ENCODE measurements around the gene DOCK11.
A peak's percentile ranks its signal among the peaks of the same experiment; 100 is the strongest.

Gene DOCK11

DNA sequence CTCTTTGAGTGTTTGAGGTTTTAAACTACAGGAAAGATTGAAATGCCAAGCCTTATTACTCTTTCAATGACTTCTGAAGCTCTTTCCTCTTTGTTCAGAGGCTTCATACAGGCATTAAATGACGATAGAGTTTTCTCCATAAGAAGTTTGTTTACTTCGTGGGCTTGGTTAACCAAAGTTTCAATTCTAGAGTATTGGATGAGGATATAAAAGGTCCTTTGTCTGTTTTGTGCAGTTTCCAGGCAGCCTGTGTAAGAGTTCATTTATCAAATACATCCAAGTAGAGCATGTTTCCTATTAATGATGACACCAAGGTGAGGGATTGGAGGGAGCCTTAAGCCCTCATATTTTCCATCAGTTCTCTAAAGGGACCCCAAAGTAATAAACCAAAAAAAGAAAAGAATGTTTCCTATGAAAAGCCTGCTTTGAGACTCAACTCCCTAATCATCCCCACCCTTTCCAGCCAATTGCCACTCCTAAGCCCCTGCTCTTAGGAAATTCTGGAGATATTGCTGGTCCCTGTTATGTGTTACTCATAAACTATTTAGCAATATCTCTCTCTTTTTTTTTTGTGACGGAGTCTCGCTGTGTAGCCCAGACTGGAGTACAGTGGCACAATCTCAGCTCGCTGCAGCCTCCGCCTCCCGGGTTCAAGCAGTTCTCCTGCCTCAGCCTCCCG is 125.6 kb downstream of the DOCK11 start:
- no peak for TF ChIP-seq NFIC (IDR thresholded peaks at IDR 0.05)
- no peak for TF ChIP-seq EGR1 (IDR thresholded peaks at IDR 0.05)
- no peak for TF ChIP-seq TAF1 (IDR thresholded peaks at IDR 0.05; ENCODE audit: low read depth)
- TF ChIP-seq, protein P1, sequence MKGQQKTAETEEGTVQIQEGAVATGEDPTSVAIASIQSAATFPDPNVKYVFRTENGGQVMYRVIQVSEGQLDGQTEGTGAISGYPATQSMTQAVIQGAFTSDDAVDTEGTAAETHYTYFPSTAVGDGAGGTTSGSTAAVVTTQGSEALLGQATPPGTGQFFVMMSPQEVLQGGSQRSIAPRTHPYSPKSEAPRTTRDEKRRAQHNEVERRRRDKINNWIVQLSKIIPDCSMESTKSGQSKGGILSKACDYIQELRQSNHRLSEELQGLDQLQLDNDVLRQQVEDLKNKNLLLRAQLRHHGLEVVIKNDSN (IDR thresholded peaks at IDR 0.05): no peak
- TF ChIP-seq ZBTB7A (IDR thresholded peaks at IDR 0.05; ENCODE audit: low read depth): no peak
- no peak for TF ChIP-seq RAD21 (IDR thresholded peaks at IDR 0.05; ENCODE audit: low read depth)
- no peak for TF ChIP-seq TEAD4 (IDR thresholded peaks at IDR 0.05)
- TF ChIP-seq, protein P2, sequence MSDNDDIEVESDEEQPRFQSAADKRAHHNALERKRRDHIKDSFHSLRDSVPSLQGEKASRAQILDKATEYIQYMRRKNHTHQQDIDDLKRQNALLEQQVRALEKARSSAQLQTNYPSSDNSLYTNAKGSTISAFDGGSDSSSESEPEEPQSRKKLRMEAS (IDR thresholded peaks at IDR 0.05): no peak
- no peak for TF ChIP-seq TCF12 (IDR thresholded peaks at IDR 0.05; ENCODE audit: low read depth)
- no peak for TF ChIP-seq CREB1 (IDR thresholded peaks at IDR 0.05; ENCODE audit: low read depth)
- TF ChIP-seq FOXM1 (IDR thresholded peaks at IDR 0.05; ENCODE audit: borderline replicate concordance, low read depth): no peak
- TF ChIP-seq YY1 (IDR thresholded peaks at IDR 0.05; ENCODE audit: low read depth): no peak

GRCh38 chrX:118623062-118623461 is 127.4 kb downstream of the DOCK11 start:
- no peak for TF ChIP-seq FOXM1 (IDR thresholded peaks at IDR 0.05; ENCODE audit: borderline replicate concordance, low read depth)
- TF ChIP-seq EP300 (IDR thresholded peaks at IDR 0.05; ENCODE audit: borderline replicate concordance): no peak
- TF ChIP-seq EGR1 (IDR thresholded peaks at IDR 0.05): no peak
- TF ChIP-seq RAD21 (IDR thresholded peaks at IDR 0.05; ENCODE audit: low read depth): no peak
- TF ChIP-seq, protein P2 (IDR thresholded peaks at IDR 0.05): no peak
- no peak for TF ChIP-seq CREB1 (IDR thresholded peaks at IDR 0.05; ENCODE audit: low read depth)
- TF ChIP-seq, protein P1 (IDR thresholded peaks at IDR 0.05): no peak
- no peak for TF ChIP-seq TCF12 (IDR thresholded peaks at IDR 0.05; ENCODE audit: low read depth)

DNA sequence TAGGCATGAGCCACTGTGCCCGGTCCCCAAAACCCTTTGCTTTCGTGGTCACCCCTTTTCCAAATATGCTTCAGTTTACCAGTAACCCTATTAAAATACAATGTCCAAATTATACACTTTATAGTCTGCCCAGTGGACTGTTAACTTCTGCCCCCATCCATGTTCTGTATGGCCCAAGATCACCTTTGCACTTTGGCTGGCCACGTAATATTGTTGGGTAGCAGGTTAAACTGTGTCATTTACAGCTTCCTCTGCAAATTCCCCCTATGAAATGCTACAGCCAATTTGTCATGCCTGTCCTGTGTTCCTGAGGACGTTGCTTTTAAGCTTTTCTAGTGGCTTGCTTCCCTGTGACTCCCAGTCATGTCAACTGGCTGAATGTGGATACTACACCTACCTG is 130.7 kb downstream of the DOCK11 start:
- TF ChIP-seq, protein P2 (IDR thresholded peaks at IDR 0.05): no peak
- TF ChIP-seq TEAD4 (IDR thresholded peaks at IDR 0.05) (no peak), CREB1 (IDR thresholded peaks at IDR 0.05; ENCODE audit: low read depth) (no peak)

- TF ChIP-seq RAD21 (IDR thresholded peaks at IDR 0.05; ENCODE audit: low read depth) (peak; percentile 52), TEAD4 (IDR thresholded peaks at IDR 0.05) (no peak)
These were observed 131.6 kb downstream of the DOCK11 start for GRCh38 chrX:118627084-118627758.

DNA sequence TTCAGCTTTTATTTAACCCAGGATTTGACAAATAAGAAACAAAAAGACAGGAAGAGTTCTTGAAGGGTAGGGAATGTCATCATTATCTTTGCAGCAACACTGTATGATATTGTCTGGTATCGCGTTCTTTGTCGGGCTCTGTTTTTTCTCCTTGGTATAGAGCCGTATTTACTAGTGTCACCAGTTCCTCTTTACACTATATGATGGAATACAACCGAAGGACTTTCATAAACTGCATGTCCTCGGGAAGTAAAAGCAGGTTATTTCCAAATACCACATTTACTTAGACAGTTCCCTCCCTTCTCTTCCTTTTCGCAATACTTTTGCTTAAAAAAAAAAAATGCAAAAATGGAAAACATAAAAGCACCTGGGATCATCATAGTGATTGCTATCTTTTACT is 135.2 kb downstream of the DOCK11 start:
- TF ChIP-seq, protein P2 (IDR thresholded peaks at IDR 0.05): no peak
- TF ChIP-seq TCF12 (IDR thresholded peaks at IDR 0.05; ENCODE audit: low read depth) (no peak), CREB1 (IDR thresholded peaks at IDR 0.05; ENCODE audit: low read depth) (no peak), TEAD4 (IDR thresholded peaks at IDR 0.05) (no peak), YY1 (IDR thresholded peaks at IDR 0.05; ENCODE audit: low read depth) (no peak), FOXM1 (IDR thresholded peaks at IDR 0.05; ENCODE audit: borderline replicate concordance, low read depth) (no peak), EP300 (IDR thresholded peaks at IDR 0.05; ENCODE audit: borderline replicate concordance) (no peak), CEBPB (IDR thresholded peaks at IDR 0.05) (no peak), ZBTB7A (IDR thresholded peaks at IDR 0.05; ENCODE audit: low read depth) (no peak), EGR1 (IDR thresholded peaks at IDR 0.05) (no peak), RAD21 (IDR thresholded peaks at IDR 0.05; ENCODE audit: low read depth) (no peak), NFIC (IDR thresholded peaks at IDR 0.05) (no peak), REST (IDR thresholded peaks at IDR 0.05; ENCODE audit: low read depth) (no peak), TAF1 (IDR thresholded peaks at IDR 0.05; ENCODE audit: low read depth) (no peak)
- TF ChIP-seq, protein P1 (IDR thresholded peaks at IDR 0.05): no peak

- TF ChIP-seq RAD21 (IDR thresholded peaks at IDR 0.05; ENCODE audit: low read depth) (no peak), EP300 (IDR thresholded peaks at IDR 0.05; ENCODE audit: borderline replicate concordance) (no peak), TEAD4 (IDR thresholded peaks at IDR 0.05) (no peak), FOXM1 (IDR thresholded peaks at IDR 0.05; ENCODE audit: borderline replicate concordance, low read depth) (no peak), EGR1 (IDR thresholded peaks at IDR 0.05) (no peak), CREB1 (IDR thresholded peaks at IDR 0.05; ENCODE audit: low read depth) (no peak), YY1 (IDR thresholded peaks at IDR 0.05; ENCODE audit: low read depth) (no peak), TCF12 (IDR thresholded peaks at IDR 0.05; ENCODE audit: low read depth) (no peak), CEBPB (IDR thresholded peaks at IDR 0.05) (no peak), TAF1 (IDR thresholded peaks at IDR 0.05; ENCODE audit: low read depth) (no peak)
- TF ChIP-seq, protein P1 (IDR thresholded peaks at IDR 0.05): no peak
- TF ChIP-seq, protein P2 (IDR thresholded peaks at IDR 0.05): no peak
These were observed 136.0 kb downstream of the DOCK11 start for GRCh38 chrX:118631586-118631985.
